Right renal cortex interstitium (tissue), 3 donors: ENCODE data around the gene RAB12. TPM values are rescaled to one million over a fixed set of nuclear protein-coding genes. Genes with fewer than 3 reads are reported as not detected.
"Not testable (repeated sequence)": the region's sequence is repeated elsewhere in the genome, so short reads cannot be mapped to it uniquely, and the experiment has no call there.

Source experiments
- DNase-seq, 3 donors: peaks; one replicate each; pipeline ENCODE4 v3.0.0-alpha.2; 2013; ENCODE audit warnings: low read depth in 3 of 3, low spot score in 2 of 3
- polyA plus RNA-seq, 3 donors: library from polyadenylated mRNA; unstranded; fragments of 120-200 nt; gene quantifications; one replicate each; pipeline ENCODE4 v1.2.1, GENCODE V29; 2013; ENCODE audit not compliant: insufficient read length in 3 of 3

The RAB12 gene
- polyA plus RNA-seq, 3 donors: 45.3 to 49.5 (median 47.3) TPM

DNA sequence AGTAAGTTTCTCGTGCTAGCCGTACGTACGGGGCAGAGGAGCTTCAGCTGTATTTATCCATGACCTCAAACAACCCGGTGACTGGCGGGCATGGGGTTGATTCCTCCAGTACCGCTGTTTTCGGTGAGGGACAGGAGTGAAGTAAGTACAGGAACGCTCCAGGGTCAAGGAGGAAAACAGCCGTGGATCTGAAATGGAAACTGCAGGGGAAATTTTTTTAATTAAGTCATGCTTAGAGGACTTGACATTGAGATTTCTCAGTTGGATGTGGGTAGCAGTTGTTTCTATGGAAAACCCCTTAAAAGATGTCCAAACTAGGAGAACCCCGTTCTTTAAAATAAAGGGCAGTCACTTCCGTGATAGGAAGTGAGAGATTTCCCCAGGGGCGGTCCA lies 1.2 kb downstream of the RAB12 start:
- DNase-seq: no peak

DNA sequence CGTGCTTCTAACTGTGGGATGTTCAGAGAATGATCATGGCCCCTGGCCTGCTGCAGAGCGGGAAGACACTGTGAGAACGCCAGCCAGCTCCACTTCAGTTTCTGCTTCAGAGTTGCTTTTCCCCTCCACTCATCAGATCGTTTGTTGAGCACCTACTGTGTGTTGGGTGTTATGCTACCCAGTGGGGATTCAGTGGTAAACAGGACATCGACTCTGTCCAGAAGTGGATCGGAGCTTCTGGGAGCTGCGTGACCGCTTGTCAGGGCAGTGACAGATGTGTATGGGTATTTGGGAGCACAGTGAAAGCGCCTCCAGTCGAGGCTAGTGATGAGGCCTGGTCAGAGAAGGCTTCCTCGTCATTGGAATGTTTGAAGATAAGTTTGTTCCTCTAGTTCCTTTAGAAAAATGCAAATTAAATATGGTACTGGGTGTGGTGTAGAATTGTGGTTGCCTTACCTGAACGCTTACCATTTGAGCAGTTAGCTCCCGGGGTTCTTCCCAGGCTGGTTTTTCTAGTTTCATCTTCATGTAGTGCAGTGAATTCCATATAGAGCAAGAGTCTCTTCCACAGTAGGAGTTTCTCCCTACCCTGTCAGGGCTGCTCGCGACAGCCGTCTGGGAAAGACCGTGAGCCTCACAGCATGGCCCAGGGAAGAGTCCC lies 2.8 kb downstream of the RAB12 start:
- no peak for DNase-seq

DNA sequence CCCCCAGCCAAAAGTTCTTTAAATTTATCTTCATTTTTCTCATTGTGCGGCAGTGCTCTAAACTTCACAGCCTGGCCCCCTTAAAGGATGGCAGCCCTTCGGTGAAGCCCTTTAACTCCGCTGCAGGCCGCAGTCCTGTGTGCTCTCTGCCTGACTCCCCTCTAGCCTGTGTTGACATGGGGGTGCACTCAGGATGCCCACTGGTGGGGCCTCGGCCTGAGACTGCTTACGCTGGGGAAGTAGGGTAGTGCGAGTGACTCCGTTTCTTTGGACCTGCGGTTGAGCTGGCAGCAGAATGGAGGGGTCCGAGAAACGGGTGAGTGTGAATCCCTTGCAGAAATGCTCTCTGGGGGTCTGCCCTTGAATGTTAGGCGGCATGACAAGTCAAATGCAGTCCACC lies 5.6 kb downstream of the RAB12 start:
- no peak for DNase-seq

DNA sequence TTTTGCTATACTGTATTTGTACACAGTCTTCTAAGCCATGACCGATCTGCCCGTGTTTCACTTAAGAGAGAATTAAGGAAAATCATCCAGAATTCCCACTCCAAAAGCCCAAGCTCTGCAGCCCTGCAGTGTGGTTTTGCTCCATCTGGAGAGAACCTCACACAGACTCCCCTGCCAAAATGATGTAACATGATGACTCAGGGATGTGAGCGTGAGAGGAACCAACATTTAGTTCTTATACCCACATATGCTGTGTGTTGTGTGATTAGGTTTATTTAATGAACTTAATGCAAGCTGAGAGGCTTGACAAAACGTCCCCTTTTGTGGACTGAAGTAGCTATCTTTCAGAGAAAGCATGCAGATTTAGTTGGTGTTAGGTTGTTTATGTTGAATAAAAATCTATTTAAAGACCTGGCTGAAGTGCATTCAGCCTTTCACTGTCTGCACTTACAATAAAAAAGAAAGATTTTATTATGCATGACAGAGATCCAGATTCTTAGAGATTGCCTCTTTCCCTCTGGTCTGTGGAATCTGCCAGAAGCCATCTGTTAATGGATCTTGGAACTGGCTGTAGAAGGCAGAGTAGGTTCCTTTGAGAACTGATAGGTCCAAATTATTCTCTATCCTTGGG lies 6.3 kb downstream of the RAB12 start:
- no peak for DNase-seq

DNA sequence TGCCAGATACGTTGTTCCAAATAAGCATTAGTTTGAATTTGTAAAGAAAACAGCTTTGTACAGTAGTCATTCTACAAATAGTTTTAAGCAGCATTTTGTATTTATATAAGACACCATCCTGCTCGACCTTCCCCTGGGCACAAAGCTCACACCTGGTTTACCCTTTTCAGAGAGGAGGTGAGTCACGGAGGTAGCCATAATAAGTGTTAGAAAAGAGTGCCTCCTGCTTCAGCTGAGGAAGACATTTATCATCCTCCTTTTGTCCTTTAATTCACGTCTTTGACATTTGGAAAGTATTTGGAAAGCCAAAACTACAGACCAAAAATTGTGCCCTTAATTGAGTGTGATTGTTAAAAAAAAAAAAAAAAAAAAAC lies 6.8 kb downstream of the RAB12 start:
- no peak for DNase-seq

DNA sequence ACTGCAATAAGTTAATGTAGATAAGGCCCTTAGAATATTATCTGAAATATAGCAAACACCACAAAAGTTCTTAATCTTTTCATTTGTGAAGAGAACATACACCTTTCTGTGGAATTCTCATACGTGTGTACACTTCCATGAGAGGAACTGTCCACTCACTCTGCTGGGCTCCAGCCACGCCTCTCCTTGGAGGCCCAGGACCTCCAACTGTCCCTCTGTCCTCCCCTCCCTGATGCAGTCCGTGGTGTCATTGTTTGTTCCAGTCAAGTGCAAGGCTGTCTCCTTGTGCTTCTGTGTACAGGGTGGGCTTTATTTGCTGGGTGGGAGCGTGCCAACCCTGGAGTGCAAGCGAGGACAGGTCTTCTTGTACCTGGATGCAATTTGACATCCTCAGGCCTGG lies 8.7 kb downstream of the RAB12 start:
- no peak for DNase-seq

DNA sequence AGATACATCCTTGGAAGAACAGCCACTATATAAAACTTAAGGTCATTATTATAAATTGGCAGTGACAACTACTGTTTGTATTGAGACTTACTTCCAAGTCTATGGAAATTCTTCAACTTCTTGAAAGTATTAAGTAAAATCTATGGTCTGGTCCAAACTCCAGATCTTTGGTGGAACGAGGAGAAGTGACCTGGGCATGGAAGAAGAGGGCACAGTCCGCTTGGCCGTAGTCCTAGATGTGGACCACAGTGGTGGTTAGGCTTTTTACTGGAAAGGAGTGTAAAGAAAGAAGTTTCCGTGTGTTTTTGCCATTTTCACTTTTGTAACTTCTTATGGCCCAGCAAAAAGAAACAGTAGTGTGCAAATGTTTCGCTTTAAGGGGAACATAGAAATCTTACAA lies 9.8 kb downstream of the RAB12 start:
- DNase-seq: no peak

DNA sequence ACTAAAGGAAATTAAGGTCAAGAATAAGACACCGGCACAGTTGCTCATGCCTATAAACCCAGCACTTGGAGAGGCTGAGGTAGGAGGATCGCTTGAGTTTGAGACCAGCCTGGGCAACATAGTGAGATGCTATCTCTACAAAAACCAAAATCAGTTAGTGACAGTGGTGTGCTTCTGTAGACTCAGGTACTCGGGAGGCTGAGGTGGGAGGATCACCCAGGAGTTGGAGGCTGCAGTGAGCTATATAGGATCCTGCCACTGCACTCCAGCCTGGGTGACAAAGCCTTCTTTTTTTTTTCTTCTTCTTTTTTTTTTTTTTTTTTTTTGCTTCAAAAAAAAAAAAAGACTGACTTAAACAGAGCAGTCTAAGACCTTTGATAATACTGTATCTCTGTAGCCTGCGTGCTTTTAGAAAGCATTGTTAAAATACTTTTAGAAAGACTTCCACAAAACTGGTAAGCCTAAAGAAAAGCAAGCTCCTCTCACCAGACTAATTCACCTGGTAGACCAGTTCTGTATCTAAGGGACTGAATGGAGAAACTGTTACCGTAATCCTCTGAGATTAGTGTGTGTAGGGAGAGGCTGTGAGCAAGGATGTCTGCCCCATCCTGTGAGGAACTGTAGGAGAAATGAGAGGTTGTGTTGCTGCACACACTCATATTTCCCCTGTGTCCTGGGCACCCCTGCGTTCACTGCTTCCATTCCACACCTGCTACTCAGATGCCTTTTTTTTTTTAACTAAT lies 10.8 kb downstream of the RAB12 start:
- no peak for DNase-seq

DNA sequence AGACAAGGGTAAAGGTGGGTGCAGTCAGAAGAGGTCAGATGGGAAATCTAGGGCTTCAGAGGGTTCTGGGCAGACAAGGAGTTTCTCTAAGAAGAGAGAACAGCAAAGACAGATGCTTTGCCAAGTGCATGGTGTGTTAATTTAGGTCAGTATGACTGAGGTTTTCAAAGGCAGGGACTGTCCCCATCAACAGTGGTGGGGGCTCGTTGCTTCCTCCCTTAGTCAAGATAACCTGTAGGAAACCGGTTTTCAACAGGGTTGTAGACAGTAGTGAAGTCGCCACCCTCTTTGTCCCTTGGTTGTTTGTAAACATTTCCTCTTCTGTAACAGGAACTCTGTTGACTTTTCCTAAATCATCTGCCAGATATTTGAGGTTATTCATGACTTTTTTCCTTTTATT lies 11.6 kb downstream of the RAB12 start:
- no peak for DNase-seq

DNA sequence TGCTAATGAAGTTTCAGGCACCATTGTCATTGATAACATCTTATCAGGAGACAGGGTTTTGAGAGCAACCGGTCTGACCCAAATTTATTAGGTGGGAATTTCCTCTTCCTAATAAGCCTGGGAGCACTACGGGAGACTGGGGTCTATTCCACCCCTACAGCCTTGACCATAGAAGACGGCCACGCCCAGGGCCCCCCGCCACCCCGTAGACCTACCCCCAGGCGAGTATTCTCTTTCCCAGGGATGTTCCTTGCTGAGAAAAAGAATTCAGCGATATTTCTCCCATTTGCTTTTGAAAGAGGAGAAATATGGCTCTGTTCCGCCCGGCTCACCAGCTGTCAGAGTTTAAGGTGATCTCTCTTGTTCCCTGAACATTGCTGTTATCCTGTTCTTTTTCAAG lies 13.4 kb downstream of the RAB12 start:
- not testable (repeated sequence) for DNase-seq

DNA sequence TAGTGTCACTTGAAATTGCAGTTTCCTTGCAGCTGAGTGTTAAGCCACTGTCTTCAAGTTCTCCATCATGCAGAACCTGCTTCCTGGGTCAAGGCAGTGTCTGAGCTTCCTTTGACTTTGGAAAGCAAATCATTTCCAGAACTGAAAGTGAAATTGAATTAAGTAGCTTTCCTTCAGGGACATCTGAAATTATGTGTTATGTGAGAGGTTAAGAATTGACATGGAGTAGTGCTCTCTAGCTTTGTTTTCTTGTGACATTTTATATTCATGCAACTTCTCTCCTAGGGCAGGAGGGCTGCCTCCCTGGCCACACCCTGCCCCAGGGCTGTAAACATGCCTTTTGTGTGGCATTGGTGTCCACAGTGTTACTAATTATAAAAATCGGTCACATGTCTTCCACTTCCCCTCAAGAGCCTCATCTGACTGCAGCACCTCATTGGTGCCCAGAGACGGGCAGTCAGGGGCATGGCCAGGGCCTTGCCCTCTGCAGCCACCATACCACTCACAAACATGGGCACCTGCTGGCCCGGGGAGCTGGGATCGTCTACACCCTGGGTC lies 14.4 kb downstream of the RAB12 start:
- DNase-seq: no peak

DNA sequence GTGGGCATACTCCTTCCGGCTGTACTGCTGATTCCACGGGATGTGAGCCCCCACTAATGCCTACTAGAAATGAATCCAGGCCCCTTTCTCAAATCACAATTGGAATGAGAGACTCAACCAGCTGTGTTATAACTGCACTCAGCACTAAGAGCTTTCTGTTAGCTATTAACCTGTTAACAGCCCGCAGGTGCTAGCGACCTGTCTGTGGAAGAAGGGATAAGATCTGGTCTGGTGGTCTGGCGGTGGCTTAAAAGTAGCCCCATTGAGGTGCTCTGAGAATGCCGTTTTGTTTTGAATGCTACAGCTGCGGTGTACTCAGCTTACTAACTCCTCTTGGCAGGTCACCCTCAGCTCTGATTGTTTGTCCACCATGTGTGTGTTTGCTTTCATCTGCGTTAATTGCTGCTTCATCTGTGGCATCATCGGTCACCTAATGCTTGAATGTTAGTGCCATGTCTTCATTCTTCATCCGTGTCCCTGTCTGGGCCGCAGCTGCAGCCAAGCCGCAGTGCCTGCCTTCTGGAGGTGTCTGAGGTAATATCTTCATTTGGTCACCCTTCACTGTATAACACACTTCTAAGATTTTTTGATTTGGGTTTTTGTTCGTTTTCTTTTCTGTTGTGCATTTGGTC lies 16.3 kb downstream of the RAB12 start:
- DNase-seq: no peak

DNA sequence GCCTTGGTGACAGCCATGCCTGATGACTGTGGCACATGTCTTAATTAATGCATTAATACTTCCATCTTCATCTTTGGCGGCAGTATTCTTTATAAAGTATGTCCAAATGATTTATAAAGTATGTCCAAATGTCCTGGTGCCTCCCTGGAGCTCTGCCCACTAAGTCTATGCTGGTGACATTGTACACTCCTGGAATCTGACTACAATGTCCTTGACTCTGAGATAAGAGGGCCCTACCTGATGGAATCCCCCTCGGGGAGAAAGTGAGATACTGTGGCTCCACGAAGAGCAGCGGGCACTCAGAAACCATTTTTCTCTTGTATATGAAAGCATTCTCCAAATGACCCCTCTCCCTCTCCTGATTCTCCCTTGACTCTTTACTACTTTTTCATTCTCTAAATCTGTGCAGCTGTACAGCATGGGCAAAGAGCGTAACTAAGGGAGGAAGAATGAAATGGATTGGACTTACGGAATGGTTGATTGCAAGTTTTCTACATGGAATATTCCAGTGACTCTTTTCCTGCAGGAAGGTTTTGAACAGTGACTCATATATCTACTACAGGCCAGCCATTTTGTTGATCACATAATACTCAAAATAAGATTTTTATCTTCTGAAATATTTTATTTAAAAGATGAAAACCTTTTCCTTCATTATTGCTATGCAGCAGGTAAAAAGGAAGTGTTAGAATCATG lies 17.3 kb downstream of the RAB12 start:
- no peak for DNase-seq

DNA sequence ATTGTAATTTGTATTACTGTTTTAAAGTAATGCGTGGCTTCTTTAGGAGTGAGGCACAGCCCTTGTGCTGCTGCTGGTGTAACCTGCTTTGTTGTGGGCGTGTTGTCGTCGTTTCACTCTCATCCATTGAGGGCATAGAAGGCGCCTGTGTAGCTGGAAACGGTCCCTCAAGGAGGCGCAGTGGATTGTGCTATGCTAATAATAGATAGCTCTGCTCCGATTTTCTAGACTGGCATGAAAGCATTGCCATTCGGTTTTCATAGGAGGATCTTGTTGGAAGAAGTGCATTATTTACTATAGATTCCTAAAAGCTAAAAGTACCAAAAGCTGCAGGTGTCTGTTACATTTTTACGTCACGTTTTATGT lies 17.9 kb downstream of the RAB12 start:
- no peak for DNase-seq

DNA sequence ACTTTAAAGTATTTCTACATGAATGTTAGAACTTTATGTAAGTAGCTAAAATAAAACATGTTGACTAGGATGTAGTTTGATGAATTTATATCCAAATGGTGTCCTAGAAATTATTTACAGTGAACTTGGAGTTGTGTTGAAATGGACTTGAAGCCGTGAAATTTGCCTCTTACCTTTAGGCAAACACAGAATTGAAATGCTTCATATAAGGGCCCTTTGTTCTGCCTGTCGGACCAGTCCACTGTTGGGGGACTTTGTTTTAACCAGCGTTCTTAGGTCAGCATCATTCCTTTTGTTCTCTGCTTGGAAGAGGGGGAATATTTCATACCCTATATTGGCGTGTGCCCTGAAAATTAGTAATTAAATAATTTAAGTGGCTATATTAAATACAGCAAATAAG lies 18.3 kb downstream of the RAB12 start:
- no peak for DNase-seq

DNA sequence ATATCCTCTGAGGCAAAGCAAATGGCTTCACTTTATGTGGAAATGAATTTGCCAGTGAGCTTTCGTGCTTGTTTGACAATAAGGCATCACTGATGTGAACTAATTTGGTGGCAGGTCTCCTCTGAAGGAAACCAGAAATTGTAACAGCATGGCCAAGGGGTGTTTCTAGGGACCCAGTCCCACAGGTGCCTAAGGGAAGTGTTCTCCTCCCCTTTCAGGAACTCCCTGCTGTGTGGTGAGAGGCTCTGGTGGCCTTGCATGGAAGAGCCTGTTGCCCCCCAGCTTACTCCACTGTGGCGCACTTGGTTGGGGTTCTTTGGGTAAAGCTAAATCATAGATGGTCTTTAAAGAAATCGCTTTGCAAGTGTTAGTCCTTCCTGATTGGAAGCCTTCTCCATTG lies 20.4 kb downstream of the RAB12 start:
- DNase-seq: no peak

DNA sequence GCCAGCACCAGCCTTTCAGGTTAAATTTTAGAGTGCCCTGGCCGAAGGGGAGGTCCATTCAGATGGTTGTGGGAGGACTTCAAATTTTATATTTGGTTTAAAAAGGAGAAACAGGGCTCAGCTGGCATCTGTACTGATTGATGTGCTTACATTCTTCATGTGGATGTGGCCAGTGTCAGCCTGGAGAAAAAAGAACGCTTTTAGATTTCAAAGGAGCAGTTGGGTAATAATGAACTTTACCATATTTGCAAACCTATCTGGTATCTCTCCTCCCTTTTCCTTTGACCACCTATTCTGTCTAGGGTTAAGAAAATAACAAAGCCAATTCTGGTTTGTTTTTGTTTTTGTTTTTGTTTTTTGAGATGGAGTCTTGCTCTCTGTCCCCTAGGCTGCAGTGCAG lies 21.3 kb downstream of the RAB12 start:
- DNase-seq: no peak

DNA sequence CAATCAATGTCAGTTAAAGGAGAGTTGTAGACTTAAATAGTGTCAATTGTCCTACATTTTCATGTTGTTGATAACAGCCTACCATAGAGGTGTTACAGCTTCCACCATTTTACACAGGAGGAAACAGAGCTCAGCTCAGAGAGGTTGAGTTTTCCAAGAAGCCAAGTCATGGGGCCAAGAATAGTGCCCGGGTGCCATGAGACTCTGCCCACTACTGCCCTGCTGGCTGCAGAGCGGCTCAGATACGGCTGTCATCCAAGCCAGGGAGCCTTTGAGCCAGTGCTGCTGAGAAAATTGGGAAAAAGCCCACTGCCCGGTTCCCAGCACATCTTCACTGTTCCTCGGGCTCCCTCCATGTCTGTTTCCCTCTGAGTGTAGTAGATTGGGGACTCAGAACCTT lies 22.0 kb downstream of the RAB12 start:
- no peak for DNase-seq

DNA sequence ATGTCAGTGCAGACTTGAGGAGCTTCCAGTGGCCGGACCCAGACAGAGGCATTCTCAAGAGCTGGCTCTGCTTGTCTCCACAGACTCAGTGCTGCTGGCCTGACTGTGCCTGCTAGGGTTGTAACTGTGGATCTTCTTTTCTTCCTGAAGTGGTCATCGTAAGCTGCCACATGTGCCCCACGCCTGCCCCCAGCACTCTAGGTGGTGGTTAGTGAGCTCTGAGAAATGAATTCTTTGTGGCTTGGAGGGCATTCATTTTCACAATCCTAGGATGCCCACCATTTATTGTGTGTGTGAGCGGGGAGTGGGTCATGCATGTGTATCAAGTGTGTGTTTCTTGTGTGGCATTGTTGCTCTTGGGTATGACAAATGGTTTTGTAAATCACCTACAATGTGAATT lies 23.1 kb downstream of the RAB12 start:
- DNase-seq: no peak

DNA sequence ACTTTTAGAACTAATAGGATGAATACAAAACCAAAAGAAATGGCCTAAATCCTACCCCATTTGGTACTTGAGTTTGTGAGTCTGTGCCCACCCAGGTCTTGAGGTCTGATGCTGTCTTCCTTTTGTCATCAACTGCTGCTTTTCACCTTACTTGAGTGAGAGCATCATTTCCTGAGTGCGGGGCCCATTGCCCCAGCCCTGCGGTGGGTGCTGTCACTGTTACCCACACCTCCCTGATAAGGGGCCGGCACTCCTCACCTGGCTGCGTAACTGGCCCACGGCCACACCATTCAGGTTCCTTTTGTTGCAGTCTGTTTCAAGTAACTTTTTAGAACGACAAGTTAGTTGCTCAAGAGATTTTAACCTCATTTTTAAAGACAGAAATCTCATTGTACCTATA lies 25.3 kb downstream of the RAB12 start:
- DNase-seq: no peak

DNA sequence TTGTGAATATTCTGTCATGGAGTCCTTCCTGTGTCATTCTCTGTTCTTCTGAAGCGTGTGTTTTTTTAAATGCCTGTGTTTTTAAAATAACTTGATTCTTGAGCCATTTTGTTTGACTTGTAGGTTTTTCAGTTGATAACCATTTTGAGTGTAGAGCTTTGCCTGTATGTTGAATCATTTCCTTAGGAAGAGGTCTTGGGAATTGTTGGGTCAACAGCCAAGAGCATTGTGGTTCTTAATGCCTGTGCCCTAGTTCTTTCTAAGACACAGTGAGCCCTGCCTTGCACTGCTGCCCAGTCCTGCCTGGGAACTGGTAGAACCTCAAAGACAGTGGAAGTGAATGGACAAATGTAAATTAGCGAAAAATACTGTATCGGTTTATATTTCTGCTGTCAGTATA lies 25.9 kb downstream of the RAB12 start:
- DNase-seq: no peak
